ENCODE measurements around the gene OPCML.

The OPCML gene

GRCh38 chr11:133271871-133272776 lies 260.2 kb downstream of the OPCML start:
- DNase-seq, result no peak

GRCh38 chr11:133271206-133271605 lies 261.1 kb downstream of the OPCML start:
- no peak for DNase-seq

GRCh38 chr11:133269267-133269666 lies 263.0 kb downstream of the OPCML start:
- DNase-seq, result no peak

- no peak for DNase-seq
These were observed 265.3 kb downstream of the OPCML start for GRCh38 chr11:133266986-133267385.

GRCh38 chr11:133265530-133266035 lies 266.7 kb downstream of the OPCML start:
- DNase-seq, result no peak

- no peak for DNase-seq
These were observed 269.0 kb downstream of the OPCML start for GRCh38 chr11:133263332-133263731.

GRCh38 chr11:133258751-133259150 lies 273.6 kb downstream of the OPCML start:
- no peak for DNase-seq

- no peak for DNase-seq
These were observed 277.7 kb downstream of the OPCML start for GRCh38 chr11:133254601-133255000.

GRCh38 chr11:133253570-133253969 lies 278.7 kb downstream of the OPCML start:
- no peak for DNase-seq

- DNase-seq, result no peak
These were observed 280.5 kb downstream of the OPCML start for GRCh38 chr11:133251841-133252240.

- DNase-seq, result no peak
These were observed 282.8 kb downstream of the OPCML start for GRCh38 chr11:133249530-133249929.

- no peak for DNase-seq
These were observed 283.2 kb downstream of the OPCML start for GRCh38 chr11:133249065-133249464.

GRCh38 chr11:133243832-133244231 lies 288.5 kb downstream of the OPCML start:
- no peak for DNase-seq

- DNase-seq, result no peak
These were observed 291.2 kb downstream of the OPCML start for GRCh38 chr11:133240908-133241655.

GRCh38 chr11:133239575-133239974 lies 292.7 kb downstream of the OPCML start:
- no peak for DNase-seq

GRCh38 chr11:133238495-133238894 lies 293.8 kb downstream of the OPCML start:
- DNase-seq, result no peak

- no peak for DNase-seq
These were observed 294.3 kb downstream of the OPCML start for GRCh38 chr11:133238027-133238426.

- DNase-seq, result no peak
These were observed 296.9 kb downstream of the OPCML start for GRCh38 chr11:133235381-133235780.

GRCh38 chr11:133234883-133235282 lies 297.4 kb downstream of the OPCML start:
- no peak for DNase-seq

GRCh38 chr11:133232665-133233064 lies 299.6 kb downstream of the OPCML start:
- no peak for DNase-seq

GRCh38 chr11:133230431-133230830 lies 301.9 kb downstream of the OPCML start:
- DNase-seq, result no peak

- no peak for DNase-seq
These were observed 303.6 kb downstream of the OPCML start for GRCh38 chr11:133228471-133229329.

- no peak for DNase-seq
These were observed 304.6 kb downstream of the OPCML start for GRCh38 chr11:133227632-133228111.
